CD4-positive, alpha-beta T cell treated with Interleukin-12 subunit alpha and Interleukin-12 subunit beta, for 1 hour (primary cell): ENCODE measurements around the gene YIF1A.

Source experiments
- DNase-seq: peaks from one replicate; pipeline ENCODE4 v3.0.0-alpha.2; 2020

YIF1A gene, protein sequence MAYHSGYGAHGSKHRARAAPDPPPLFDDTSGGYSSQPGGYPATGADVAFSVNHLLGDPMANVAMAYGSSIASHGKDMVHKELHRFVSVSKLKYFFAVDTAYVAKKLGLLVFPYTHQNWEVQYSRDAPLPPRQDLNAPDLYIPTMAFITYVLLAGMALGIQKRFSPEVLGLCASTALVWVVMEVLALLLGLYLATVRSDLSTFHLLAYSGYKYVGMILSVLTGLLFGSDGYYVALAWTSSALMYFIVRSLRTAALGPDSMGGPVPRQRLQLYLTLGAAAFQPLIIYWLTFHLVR

DNA sequence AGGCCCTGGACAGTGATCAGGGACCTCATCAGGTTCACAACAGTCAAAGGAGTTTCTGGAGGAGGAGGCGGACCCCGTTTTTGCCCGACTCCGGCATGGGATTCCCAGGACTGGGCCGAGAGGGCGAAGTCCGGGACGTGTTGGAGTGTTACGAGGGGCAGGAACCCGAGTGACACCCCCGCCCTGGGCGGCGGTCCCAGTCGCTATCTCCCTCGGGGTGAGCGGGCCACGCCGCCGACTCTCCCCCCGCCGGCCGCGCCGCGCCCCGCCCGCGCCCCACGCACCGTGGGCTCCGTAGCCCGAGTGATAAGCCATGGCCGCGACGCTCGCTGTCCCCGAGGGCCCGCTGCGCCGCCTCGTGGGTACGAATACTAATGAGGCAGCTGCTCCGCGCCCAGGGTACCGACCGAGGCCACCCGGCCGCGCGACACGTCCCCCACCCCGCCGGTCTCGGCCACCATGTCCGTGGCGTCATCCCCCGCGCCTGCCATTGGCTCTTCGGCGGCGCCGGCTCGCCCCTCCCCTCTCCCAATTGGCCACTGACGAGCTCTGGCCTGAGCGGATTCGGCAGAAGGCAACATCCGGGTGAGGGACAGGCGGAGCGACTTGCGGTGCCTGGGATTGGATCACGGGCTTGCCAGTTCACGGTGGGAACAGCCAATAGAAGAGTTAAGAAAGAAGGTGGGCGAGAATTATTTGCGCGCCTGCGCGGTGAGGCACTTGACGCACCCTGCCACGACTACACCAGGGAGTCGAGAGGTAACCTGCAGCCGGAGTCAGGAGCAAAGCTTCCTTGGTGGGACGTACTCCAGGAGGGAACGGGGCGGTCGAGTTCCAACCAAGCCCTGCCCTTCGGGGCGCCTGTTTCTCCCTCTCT lies at the start of gene YIF1A:
Gene YIF1A (minus strand): TSS at position 473 of the 877 bp plus-strand sequence. CDS start 158 bp downstream, at position 315.
- peak; percentile 99 for DNase-seq

DNA sequence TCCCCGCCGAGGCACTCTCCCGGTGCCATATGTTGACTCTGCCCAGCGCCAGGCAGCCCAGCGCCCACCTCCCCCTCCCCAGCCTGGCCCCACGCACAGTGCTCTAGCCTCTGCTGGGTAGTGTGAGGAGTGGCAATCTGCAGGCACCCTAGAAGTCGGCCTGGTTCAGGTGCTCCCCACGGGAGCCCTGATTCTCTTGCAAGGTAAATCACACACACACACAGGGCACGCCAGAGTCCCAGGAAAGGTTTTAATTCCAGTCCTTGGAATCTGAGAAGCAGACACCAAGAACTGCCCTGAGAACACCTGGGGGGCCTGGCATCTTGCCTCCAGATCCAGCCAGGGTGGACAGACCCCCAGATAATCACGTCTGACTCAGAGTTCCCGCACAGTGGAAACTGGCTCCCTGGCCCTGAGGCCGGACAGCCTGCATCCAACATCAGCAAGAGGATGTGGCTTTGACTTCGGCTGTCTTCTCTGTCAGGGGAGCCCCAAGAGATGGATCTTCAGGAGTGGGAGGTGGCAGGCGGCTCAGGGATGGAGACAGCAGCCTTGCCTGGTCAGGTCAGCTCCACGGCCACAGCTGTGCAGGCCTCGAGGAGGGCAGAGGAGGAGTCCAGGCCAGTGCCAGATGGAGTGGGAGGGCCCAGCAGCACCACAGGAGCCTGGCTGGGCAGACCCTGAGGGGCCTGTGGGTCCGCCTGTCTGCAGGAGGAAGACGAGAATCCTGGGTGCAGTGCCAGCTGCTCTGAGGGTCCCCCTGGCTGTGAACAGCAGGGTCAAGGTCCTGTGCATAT lies 48.4 kb upstream of the YIF1A start:
- DNase-seq = no peak

DNA sequence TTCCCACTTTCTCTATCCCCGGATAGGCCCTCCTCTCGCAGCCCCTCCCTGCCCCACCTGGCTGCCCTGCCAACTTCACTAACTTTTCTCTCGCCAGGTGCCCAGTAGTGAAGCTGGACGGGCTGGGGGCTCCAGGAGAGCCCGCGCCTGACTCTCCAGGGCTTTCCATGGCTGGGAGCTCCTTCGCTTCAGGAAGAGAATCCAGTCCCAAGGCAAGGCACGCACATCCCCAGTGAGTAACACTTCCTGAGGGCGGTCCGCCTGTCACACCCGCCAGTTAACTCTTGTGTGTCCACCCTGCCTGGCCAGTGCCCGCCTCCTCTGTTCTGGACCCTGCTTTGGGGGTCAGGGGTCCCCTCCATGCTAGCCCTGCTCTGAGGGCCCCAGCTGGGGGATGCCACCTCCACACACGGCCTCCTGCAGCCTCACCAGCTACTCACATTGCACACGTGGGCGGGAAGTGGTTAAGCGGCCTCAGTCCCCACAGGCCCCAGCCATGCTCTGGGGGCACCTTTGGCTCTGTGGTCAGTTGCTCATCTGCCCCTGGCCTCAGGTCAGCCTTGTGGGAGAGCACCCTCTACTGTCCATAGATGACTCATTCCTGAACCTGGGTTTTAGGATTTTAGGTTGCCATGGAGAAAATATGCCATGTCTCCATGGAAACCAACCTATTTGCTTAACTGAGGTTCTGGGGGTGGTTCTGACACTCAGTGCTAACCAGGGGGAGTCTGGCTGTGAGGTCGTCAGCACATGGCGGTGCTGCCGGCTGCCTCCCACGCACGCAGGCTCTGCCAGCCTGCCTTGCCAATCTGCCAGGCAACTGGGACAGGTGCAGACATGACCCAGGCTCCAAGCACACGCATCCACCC lies 47.5 kb upstream of the YIF1A start, which contains the start of gene RIN1:
Gene RIN1 (minus strand): TSS at position 201 of the 869 bp plus-strand sequence. CDS start 32 bp downstream, at position 169.
- DNase-seq = peak; percentile 54

DNA sequence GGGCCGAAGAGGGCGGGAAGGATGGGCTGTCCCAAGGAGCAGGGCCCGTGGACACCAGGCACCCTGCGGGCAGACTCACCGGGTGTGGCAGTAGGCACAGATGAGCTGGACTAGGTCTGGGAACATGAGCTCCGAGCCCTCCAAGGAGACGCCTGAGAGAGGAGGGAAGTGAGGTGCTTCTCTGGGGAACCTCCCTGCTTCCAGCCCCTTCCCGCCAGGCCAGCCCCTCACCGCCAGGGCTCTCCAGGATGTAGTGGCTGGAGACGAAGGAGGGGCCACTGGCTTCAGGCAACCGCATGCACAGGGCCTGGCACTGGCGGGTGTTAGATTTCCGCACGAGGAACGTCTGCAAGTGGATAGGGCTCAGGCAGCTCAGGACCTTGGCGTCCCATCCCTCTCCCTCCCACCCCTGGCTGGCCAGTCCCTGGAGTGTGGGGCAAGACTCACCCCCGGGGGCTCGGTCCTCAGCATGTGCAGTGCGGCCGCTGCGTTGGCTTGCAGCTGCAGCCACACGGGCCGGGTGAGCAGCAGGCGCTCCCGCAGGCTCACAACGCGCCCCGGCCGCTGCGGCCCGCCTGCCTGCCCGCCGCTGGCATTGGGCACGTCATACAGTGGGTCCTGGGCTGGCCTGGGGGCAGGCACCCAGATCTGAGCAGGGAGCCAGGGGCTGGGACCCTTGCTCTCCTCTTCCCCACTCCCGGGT lies 46.7 kb upstream of the YIF1A start:
- DNase-seq = no peak

DNA sequence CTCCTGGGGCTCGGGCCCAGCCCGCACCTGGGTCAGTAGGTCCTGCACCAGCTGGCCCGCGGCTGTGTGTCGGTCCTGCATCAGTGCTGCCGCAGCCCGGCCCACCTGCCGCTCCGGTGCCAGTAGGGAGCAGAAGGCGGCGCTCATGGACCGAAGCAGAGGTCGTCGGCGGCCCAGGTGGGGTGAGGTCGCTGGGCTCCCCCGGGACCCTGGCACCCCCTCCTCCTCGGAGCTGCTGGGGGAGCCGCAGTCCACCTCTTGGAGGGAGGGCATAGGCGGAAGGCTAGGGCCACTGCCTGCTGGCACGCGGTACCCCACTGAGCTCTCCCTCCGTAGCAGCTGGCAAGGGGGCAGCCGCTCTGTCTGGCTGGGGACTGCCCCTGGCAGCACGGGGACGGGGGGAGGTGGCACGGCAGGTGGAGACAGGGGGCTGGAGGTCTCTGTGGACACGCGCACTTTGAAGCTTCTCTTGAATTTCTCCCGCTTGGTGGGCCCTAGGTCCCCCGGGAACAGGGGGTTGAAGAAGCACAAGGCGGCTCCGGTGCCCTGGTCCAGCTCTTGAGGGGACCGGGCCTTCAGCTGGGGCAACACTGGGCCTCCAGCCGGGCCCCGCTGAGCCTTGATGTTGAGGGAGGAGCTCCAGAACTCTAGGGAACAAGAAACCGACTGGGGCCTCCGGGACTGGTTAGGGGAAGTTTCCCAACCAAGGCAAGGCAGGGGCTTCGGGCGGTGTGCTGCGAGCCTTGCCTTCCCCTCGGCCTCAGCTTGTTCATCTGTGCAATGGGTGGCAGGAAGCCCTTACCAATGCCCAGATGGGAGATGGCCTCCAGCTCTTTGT lies 45.9 kb upstream of the YIF1A start:
- DNase-seq = no peak

DNA sequence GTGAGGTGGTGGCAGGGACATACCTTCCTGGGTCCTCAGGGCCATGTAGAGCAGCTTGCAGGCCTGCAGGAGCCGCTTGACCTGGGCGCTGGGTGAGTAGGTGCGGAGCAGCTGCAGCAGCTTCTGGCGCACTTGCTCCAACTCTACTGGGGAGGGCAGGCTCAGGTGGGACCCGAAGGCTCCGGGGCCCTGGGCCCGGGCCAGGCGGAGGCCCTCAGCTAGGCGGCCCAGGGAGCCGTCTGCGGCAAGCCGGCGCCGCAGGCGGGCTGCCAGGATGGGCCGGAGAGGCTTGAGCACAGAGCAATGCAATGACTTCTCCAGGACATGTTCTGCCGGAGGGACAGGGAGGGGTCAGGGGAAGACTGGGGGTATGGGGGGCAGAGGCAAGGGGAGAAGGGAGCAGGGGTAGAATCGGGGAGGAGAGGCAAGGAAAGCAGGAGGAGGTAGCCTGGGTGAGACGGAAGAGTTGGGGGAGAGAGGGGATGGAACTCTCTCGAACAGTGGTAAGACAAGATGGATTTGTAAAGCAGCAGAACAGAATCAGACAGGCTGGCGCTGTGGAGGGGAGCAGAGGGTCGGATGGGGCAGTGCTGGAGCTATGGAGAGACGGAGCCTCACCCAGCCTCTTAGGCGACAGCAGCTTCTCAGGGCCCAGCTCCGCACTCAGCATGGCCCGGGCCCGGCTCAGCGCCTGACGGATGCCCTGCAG lies 45.1 kb upstream of the YIF1A start:
- no peak for DNase-seq

DNA sequence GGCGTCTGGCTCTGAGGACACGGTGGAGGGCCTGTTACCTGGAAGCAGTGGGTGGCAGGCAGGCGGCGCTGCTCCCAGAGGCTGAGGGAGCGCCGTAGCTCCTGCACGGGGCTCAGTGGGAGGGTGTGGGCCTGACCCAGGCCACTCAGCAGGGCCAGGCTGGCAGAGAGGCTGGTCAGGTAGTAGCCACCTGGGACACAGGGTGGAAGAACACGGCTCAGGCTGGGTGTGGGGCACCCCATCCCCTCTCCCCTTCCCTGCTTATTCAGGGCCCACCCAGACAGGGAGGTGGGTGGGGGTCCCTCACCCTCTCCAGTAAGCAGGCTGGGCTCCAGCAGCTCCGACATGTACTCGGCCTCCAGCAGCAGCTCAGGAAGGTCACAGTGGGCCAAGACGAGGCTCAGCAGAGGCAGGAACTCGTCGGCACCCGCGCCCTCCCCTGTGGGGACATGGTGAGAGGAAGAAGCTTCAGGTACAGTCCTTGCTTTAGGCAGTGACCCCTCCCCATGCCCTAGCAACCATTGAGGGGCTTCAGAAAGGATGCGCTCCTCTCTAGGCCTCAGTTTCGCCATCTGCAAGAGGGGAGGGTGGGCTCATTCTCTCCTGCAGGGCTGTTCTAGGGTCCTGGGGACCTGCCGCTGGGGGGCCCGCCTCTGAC lies 44.4 kb upstream of the YIF1A start:
- no peak for DNase-seq

DNA sequence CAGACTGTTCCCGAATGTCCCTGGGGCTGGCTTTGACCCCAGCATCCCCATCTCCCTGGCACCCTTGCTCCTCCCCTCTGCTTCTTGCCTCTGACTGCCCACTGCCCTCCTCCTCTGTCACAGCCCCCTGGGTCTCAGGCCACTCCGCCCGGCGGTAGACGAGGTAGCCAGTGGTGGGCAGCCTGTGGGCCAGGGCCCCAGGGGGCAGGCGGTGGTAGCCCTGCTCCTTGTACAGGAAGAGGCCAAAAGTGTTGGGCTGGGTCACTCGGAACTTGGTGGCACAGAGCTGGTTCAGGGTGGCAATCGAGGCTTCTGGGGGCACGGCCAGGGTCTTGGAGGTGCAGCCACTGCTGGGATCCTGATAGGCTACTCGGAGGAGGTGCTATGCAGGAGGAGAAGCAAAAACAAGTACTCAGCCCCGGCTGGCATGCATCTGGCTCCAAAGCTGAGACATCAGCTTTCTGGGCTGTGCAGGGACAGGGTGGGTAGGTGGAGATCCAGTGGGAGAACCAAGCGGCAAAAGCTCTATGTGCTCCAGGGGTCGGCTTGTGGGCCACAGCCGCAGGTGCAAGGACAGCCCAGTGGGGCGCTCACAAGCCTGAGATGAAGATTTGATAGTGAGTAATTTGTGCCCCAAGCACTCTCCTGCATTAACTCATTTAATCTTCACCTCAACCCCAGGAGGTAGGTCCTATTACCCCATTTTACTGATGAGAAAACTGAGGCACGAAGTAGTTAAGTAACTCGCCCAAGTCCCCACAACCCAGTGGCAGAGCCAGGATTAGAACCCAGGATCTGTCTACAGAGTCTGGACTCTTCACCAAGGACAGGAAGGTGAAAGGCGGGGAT lies 43.7 kb upstream of the YIF1A start:
- DNase-seq = no peak

DNA sequence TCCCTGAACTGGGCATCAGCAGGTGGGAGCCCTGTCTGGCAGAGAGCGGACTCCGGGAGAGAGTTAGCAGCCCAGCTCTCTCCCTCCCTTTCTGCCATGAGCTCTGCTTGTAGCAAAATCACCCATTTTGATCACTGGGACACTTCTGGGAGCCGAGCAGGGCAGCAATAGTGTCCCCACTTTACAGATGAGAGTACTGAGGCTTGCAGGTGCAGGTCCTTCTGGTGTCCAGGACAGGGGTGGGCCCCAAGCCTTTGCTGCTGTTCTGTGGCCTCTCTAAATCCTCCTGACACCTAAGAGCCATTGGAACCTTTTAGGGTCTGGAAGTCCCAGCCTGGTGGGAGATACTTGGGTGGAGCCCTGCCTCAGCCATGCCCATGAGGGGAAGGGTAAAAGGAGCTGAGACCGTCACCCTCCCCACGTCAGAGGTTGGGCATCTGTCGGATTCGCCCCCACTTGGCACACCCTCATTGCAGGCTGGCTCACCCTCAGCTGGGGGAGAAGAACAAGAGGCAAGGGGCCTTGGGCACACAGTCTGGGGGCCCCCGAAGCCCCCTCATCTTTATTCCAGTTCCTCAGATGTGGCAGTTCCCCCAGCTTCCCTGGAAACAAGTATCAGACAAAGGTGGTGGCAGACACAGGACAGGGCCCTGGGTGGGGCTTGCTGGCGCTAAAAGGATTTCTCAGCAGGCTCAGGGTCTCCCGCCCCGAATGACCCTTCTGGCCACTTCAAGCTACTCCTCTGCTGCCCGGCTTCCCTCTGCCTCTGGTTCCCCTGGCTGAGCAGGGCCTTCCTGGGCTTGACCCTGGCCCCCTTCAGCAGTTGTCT lies 42.8 kb upstream of the YIF1A start:
- DNase-seq = no peak

DNA sequence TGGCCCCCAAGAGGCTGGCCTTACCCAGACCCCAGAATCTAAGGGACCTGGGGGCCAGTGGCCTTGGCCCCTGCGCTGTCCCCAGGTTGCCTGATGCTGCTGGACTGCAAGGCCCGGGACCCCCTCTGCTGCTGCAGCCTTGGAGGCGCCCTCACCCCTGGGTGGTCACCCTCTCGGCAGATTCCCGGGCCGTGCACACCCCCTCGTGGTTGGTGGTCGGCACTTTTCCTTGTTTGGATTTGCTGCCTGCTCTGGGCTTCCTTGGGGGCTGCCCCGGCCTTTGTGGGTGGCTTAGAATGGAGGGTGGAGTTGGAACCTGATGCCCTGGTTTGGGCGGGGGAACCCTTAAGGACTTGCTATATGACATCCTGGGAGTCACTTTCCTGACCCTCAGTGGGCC lies 42.0 kb upstream of the YIF1A start:
- DNase-seq = no peak

DNA sequence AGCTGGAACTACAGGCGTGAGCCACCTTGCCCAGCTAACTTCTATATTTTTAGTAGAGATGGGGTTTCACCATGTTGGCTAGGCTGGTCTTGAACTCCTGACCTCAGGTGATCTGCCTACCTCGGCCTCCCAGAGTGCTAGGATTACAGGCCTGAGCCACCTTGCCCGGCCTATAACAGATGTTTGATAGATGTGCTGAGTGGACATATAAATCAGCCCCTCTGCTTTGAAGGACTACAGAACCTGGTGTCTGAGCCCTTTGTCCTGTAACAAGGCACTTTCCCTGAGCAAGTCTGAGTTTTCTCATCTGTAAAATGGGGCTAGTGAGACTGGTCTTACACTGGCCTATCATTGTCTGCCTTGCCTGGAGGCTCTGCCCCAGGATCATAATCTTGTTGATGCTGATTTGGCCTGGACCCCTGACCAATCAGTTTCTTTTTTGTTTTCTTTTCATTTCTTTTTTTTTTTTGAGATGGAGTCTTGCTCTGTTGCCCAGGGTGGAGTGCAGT lies 40.3 kb upstream of the YIF1A start:
- no peak for DNase-seq

DNA sequence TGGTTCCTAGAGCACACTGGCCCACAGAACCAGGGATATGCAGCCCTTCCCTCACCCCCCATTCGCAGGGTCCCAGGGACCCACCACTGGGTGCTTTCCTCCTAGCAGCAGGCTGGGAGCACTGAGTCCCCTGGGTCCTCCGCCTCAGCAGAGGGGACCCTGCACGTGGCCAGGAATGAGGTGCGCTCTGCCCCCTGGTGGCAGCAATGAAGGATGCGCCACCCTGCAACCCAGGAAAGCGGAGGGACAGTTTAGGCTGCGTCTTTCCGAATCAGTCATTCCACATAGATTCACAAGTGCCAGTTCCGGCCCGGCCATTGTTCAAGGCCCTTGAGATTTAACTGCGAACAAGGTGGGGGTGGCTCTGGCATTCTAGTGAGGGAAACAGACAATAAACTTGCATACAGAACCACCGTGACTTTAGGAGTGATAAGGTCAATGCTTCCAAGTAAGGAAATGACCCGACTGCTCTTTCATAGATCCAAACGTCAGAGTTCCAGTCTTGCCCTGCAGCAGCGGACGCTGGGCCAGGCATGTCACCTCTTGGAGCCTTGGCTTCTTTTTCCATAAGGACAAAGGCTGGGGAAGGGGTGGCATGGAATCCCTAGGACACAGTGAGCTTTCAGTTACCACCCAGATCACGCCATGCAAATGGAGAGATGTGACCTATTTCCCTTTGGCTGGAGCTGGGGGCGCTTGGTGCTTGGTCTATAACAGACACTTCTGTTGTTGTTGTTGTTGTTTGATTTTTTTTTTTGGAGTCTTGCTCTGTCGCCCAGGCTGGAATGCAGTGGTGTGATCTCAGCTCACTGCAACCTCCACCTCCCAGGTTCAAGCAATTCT lies 39.6 kb upstream of the YIF1A start:
- peak; percentile 86 for DNase-seq

DNA sequence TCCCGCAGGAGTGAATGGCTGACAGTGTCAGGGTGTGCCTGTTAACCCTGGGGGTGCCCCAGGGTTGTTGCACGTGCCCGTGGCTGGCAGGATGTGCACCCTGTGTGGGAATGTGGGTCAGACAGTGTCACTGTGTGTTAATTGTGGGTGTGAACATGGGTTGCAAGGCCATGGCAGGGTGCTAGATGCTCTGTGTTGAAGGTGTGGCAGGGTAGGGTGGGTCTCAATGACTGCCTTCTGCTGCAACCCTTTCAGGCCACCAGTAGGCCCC lies 39.0 kb upstream of the YIF1A start:
- DNase-seq = peak; percentile 65

DNA sequence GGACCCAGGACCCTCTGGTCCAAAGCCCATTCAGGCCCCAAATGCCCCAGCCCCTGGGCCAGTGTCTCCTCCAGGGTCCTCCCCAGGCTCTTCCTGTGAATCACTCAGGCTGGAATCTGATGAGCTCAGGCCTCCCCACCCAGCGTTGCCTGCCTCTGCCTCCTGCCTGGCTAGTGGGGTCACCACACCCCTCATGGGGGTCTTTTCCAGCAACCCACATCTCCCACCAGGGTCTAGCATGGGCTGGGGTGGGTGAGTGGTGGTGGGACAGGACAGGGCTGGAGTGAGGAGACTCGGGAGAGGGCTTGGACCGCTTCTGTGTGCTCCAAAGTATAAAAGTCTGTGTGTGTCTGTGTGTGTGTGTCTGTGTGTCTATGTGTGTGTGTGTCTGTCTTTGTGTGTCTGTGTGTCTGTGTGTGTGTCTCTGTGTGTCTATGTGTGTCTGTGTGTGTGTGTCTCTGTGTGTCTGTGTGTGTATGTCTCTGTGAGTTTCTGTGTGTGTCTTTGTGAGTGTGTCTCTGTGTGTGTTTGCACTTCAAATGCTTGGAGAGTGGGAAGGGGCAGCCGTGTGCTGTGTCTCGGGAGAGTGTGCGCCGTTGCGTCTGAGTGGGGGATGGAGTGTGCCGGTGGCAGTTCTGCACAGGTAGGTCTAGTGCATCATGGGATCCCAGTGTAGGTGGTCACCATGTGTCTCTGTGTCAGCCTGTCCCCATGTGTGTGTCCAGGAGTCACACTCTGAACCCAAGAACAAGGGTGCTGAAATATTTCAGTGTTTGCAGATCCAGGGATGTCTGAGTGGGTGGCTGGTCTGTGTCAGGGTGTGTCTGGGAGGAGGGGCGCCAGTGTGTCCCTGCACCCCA lies 38.5 kb upstream of the YIF1A start:
- no peak for DNase-seq
